ENCODE data around the gene CLCNKA. TPM values are rescaled to one million over a fixed set of nuclear protein-coding genes. Genes with fewer than 3 reads are reported as not detected.

CLCNKA gene
- total and polyA plus RNA-seq, 2 of the 8 experiments (the other 6 are each of a cell fraction or from before 2014, with no cell fraction given) = 0.95 to 2.0 TPM

DNA sequence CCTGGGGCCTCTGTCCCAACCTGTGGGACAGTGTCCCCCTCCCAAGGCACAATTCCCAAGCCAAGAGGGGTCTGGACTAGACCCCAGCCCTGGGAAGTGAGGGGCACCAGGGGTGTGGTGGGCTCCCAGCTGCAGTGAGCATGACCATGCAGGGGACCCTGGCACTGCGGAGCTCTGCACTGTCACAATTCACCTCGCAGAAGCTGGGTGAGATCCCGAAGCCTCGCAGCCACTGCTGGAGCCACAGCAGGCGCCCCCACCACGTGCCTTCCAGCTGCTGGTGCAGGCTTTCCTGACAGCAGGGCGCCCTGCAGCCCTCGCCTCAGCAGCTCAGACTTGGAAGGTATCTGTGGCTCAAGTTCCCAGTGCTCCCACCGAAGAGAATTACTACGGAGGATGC, 27.8 kb upstream of the CLCNKA start:
- no peaks in the 10 kb centered on the region for H3K4me1 ChIP-seq (replicated peaks in 1 of 4; ENCODE audit: control insufficient read depth in 3 of 4, insufficient read depth in 4 of 4, low read length in 3 of 4)
- ChIA-PET CTCF (ENCODE audit: partially characterized antibody) (interaction anchor here (0.9 to 2.1 kb wide), 10 partner anchors 8 to 202 kb away, joined by 3 to 15 read pairs (median 4); partner anchors contain the start of genes SRARP and ZBTB17), POLR2A (ENCODE audit: partially characterized antibody) (interaction anchor here (0.7 to 1.6 kb wide), 3 partner anchors 19 to 61 kb away, joined by 3 to 5 read pairs (median 3); no protein-coding TSS in a partner anchor)
- H2AFZ ChIP-seq (ENCODE audit: low read length) = no peak overlapping the region
- H4K8ac ChIP-seq (ENCODE audit: extremely low read depth, insufficient read depth, low read length) = no peak overlapping the region
- H3K18ac ChIP-seq (ENCODE audit: extremely low read depth, low read length) = no peak overlapping the region
- no peak overlapping the region for H3K56ac ChIP-seq (replicated peaks; ENCODE audit: insufficient read length, low read depth, low read length)
- WGBS, 2 experiments (ENCODE audit: extremely low coverage in 1 of 2, insufficient coverage in 1 of 2, insufficient read length in 1 of 2, insufficient replicate concordance in 2 of 2, low coverage in 1 of 2, low lambda C conversion rate in 2 of 2, missing lambda C conversion rate in 1 of 2) = 98% methylated on average over 10 of the region's 10 CpGs; no CpG with 5 or more reads in 1 of the 2 experiments
- no peak overlapping the region for H2BK120ac ChIP-seq (replicated peaks; ENCODE audit: low read depth, low read length)
- no peak overlapping the region for H3K23ac ChIP-seq (ENCODE audit: insufficient read length)
- no peak overlapping the region for H3K9ac ChIP-seq (replicated peaks in 1 of 4; ENCODE audit: extremely low read depth in 1 of 4, low read depth in 3 of 4, low read length in 3 of 4)
- no peaks in the 10 kb centered on the region for H3K79me2 ChIP-seq (ENCODE audit: control insufficient read depth in 1 of 2, insufficient read depth in 2 of 2, low read length in 2 of 2)
- no peaks in the 10 kb centered on the region for H3K36me3 ChIP-seq (ENCODE audit: control insufficient read depth in 2 of 4, insufficient read depth in 4 of 4, low read length in 3 of 4)
- H2BK20ac ChIP-seq (ENCODE audit: low read length) = no peak overlapping the region
- no peaks in the 10 kb centered on the region for H3K9me3 ChIP-seq (ENCODE audit: insufficient read depth in 2 of 2, low read depth in 1 of 2, low read length in 1 of 2)
- no peak overlapping the region for H3K4me3 ChIP-seq (ENCODE audit: extremely low read depth in 1 of 4, insufficient read depth in 2 of 4, low read depth in 3 of 4, low read length in 4 of 4)
- no peak overlapping the region for H3K27ac ChIP-seq (ENCODE audit: low read depth, low read length)
- peaks cover 0 to 3% (median 0%) of the 10 kb centered on the region in 4 experiments; a peak in 1 of 7 replicates for H3K27me3 ChIP-seq (replicated peaks in 1 of 4; ENCODE audit: control insufficient read depth in 3 of 4, extremely low read depth in 1 of 4, insufficient read depth in 3 of 4, low read length in 3 of 4)
- FAIRE-seq (no peak), DNase-seq (ENCODE audit: low read depth in 1 of 2, low spot score in 2 of 2) (no peak)
- H2BK5ac ChIP-seq (ENCODE audit: low read depth, low read length) = 0 out of 2 replicates have a peak overlapping the region, but pooled peaks have one; percentile 5
- no peak overlapping the region for H4K5ac ChIP-seq (ENCODE audit: insufficient read length, low read depth, low read length)
- no peak overlapping the region for H3K4ac ChIP-seq (replicated peaks; ENCODE audit: insufficient read length, low read depth, low read length)
- H4K91ac ChIP-seq (replicated peaks; ENCODE audit: insufficient read length, low read length) = no peak overlapping the region
- no peak overlapping the region for H2BK12ac ChIP-seq (ENCODE audit: low read depth, low read length)
- H3K14ac ChIP-seq (ENCODE audit: insufficient read length) = no peak overlapping the region
- TF ChIP-seq EGR1 (IDR thresholded peaks at IDR 0.05; ENCODE audit: borderline replicate concordance, low read depth, low read length) (no peak), SP1 (IDR thresholded peaks at IDR 0.05; ENCODE audit: low read depth, low read length) (no peak), POU5F1 (IDR thresholded peaks at IDR 0.05; ENCODE audit: low read depth, low read length) (no peak), USF2 (IDR thresholded peaks at IDR 0.05; ENCODE audit: low read length) (no peak), CBX5 (IDR thresholded peaks at IDR 0.05; ENCODE audit: low read depth, low read length) (no peak), HDAC6 (IDR thresholded peaks at IDR 0.05; ENCODE audit: low read depth, low read length) (no peak), SP2 (IDR thresholded peaks at IDR 0.05; ENCODE audit: low read length) (no peak), TAF1 (IDR thresholded peaks at IDR 0.05; ENCODE audit: low read depth, low read length) (no peak), YY1 (IDR thresholded peaks at IDR 0.05; ENCODE audit: low read depth, low read length) (no peak)
- H3K79me1 ChIP-seq (ENCODE audit: low read depth, low read length) = no peaks in the 10 kb centered on the region
- H3K4me2 ChIP-seq (ENCODE audit: insufficient read depth in 1 of 2, low read depth in 2 of 2, low read length in 2 of 2) = no peak overlapping the region
- no peaks in the 10 kb centered on the region for H3K23me2 ChIP-seq (ENCODE audit: low read depth, low read length)
- H4K20me1 ChIP-seq (replicated peaks in 1 of 2; ENCODE audit: control insufficient read depth in 1 of 2, insufficient read depth in 2 of 2, low read length in 2 of 2) = peaks cover 0 to 5% of the 10 kb centered on the region in 2 experiments
- no peak overlapping the region for H2BK15ac ChIP-seq (ENCODE audit: low read length)
- H2AK5ac ChIP-seq (ENCODE audit: low read depth, low read length) = no peak overlapping the region
